H1 (cell line): ENCODE results near the gene KIAA1614. TPM values are rescaled to one million over a fixed set of nuclear protein-coding genes. Genes with fewer than 3 reads are reported as not detected.

Source experiments
- CTBP2 ChIP-seq: IDR thresholded peaks from 2 replicates; pipeline ENCODE4 v1.7.0; 2011; ENCODE audit warnings: borderline replicate concordance, mild to moderate bottlenecking, moderate library complexity, mixed read lengths, low read length; ENCODE audit not compliant: insufficient read depth, insufficient read length
- POU5F1 ChIP-seq: IDR thresholded peaks from 2 replicates; pipeline ENCODE4 v1.6.1; 2011; ENCODE audit warnings: low read depth, mild to moderate bottlenecking, low read length, moderate library complexity
- RFX5 ChIP-seq: IDR thresholded peaks from 2 replicates; pipeline ENCODE4 v1.6.1; 2011; ENCODE audit warnings: low read depth, low read length, improper control_type of control experiment, borderline replicate concordance
- TAF7 ChIP-seq: optimal IDR thresholded peaks from 2 replicates; pipeline ENCODE3; 2011; ENCODE audit warnings: low read depth, mild to moderate bottlenecking, inconsistent platforms, low read length, moderate library complexity, borderline replicate concordance
- polyA plus RNA-seq, 7 experiments: library from polyadenylated mRNA; depleted of rRNA in 3 of 7; stranded (reverse) in 5 of 7; unstranded in 2 of 7; fragments of >200 nt in 5 of 7; fragments of 200-250 nt in 2 of 7; gene quantifications; 1 replicate in 5 of 7; 2 replicates in 1 of 7; 4 replicates in 1 of 7; pipeline versions ENCODE4 v1.2.1 to v1.2.3, GENCODE V29; 2011 to 2013; ENCODE audit warnings: missing spikeins in 2 of 7, mixed read lengths in 2 of 7
- total RNA-seq: library from RNA; stranded (reverse); fragmentation: NEBNext Ultra II Directional; extraction: Animal tissue kit (Norgen Biotek cat#: 25700); gene quantifications from 2 replicates; pipeline ENCODE4 v1.2.1, GENCODE V29; 2021

Gene KIAA1614
- total and polyA plus RNA-seq, 2 of the 8 experiments (the other 6 are each of a cell fraction or from before 2014, with no cell fraction given), result 1.3 to 3.1 TPM

DNA sequence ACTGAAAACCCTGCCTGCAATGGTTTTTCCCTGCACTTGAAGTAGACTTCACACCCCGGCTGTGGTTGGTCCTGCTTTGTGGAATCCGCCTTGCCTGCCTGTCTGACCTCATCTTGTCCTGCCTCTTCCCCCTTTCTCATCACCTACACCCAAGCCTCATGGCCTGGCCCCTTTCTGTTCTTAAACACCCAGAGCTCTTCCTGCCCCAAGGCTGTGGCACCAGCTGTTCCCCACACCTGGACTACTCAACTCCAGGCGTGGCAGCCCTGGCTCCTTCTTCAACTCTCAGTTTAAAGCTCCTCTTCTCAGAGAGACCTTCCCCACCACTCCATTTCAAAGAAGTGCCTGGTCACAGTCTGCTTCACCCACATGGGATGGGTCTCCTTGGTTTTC, 27.0 kb downstream of the KIAA1614 start (continued):
- TF ChIP-seq RFX5, result no peak
- TF ChIP-seq TAF7, result no peak
- no peak for TF ChIP-seq CTBP2
- no peak for TF ChIP-seq POU5F1
